ENCODE data around the gene NACC2. TPM values are rescaled to one million over a fixed set of nuclear protein-coding genes. Genes with fewer than 3 reads are reported as not detected.

NACC2 gene
- total RNA-seq, 2 experiments from 2014 or later: 5.3 to 5.6 TPM

DNA sequence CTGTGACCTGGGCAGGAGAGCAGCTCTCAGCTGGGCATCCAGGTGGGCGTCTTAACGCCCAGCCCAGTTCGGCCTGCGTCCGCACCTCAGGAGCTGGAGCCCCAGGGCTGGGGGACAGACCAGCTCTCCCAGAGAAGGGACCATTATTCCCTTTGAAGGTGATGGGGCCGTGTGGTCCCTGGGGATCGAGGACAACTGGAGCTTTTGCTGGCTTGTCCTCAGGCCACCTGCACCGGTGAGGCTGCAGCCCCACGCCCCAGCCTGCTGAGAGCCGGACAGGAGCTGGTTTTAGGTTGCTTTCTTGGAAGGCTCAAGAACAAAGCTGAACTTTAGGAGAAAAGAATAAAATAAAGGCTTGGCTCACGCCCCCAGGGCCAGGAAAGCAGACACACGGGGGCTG is 40.9 kb downstream of the NACC2 start:
- peaks cover 12% of the 10 kb centered on the region for H3K27me3 Mint-ChIP-seq
- H3K36me3 Mint-ChIP-seq: no peaks in the 10 kb centered on the region
- no peak overlapping the region for H3K27ac Mint-ChIP-seq
- H3K4me3 Mint-ChIP-seq: no peak overlapping the region
- H3K9me3 Mint-ChIP-seq: no peaks in the 10 kb centered on the region
- H3K4me1 Mint-ChIP-seq: peaks cover 14% of the 10 kb centered on the region
- no peak for DNase-seq

DNA sequence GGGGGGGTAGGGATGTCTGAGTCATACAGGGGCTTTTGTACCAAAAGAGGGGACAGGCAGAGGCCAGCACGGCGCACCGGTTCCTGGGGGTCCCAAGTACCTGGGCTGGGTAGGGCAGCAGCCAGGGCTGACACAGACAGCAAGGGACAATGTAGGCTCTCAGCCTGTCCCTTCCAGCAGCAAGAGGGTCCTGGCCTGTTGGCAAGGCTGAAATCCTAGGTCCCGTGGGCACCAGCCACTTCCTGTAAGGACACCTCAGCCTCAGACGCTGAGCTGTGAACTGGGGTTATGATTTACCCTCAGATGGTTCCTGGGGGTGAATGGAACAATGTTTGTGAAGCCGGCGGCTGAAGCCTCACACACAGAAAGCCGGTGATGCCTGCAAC is 41.3 kb downstream of the NACC2 start:
- H3K27ac Mint-ChIP-seq: no peak overlapping the region
- no peaks in the 10 kb centered on the region for H3K9me3 Mint-ChIP-seq
- no peak overlapping the region for H3K4me3 Mint-ChIP-seq
- peaks cover 12% of the 10 kb centered on the region for H3K27me3 Mint-ChIP-seq
- H3K4me1 Mint-ChIP-seq: peaks cover 14% of the 10 kb centered on the region
- H3K36me3 Mint-ChIP-seq: no peaks in the 10 kb centered on the region
- no peak for DNase-seq

DNA sequence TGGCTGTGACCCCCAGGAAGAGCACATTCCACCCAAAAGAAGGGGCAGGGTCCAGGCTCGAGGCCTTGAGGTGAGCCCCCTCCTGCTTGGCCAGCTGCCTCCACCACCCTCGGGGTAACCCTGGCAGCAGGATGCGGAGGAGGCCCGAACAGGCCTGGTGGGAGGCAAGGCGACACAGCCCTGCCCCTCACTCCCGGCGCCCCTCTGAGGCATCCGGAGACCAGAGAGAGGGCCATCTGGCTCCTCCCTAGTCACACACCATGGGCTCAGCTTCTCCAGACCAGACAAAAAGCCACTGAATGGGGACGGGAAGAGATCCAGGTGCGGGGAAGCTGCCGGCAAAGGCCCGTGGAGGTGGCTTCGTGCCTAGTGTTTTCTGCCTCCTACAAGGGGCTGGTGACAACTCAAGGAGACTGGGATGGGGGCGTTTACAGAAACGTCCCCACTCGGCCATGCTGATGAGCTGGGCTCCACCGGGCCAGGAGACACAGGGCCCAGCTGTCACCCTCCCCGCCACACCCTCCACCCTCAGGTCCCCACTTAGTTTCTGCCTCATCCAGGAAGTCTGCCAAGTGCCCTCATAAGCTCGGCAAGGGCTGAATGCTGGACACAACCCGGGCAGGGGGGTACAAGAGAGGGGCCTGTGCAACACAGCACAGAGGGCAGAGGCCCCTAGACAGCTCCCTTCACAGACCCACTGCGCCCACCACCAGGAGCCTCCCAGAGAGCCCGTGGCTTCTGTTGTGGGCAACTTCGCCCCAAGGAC is 41.9 kb downstream of the NACC2 start:
- H3K9me3 Mint-ChIP-seq: no peaks in the 10 kb centered on the region
- H3K4me3 Mint-ChIP-seq: no peak overlapping the region
- H3K27ac Mint-ChIP-seq: no peak overlapping the region
- peaks cover 12% of the 10 kb centered on the region for H3K27me3 Mint-ChIP-seq
- no peaks in the 10 kb centered on the region for H3K36me3 Mint-ChIP-seq
- DNase-seq: no peak
- peaks cover 14% of the 10 kb centered on the region for H3K4me1 Mint-ChIP-seq

DNA sequence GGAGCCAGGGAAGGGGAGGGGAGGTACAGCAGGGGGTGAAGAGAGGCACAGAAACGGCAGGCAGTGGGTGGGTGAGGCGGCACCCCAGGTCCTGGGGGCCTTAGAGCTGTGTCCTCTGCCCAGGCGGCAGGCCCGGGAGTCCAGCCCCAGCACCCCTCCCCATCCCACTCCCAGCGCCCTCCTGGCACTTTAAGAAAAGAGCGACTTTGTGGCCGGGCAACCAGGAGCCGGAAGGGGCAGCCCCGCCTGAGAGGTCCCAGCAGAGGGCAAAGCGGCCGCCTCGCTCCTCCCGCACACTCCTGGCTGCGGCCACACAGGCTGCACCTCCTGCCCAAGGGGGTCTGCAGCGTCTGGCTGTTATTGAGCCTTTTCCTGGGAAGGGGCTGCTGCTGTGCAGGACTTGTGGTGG is 42.6 kb downstream of the NACC2 start:
- H3K36me3 Mint-ChIP-seq: no peaks in the 10 kb centered on the region
- no peak overlapping the region for H3K4me3 Mint-ChIP-seq
- H3K9me3 Mint-ChIP-seq: no peaks in the 10 kb centered on the region
- DNase-seq: no peak
- H3K4me1 Mint-ChIP-seq: peaks cover 14% of the 10 kb centered on the region
- peaks cover 12% of the 10 kb centered on the region for H3K27me3 Mint-ChIP-seq
- no peak overlapping the region for H3K27ac Mint-ChIP-seq

DNA sequence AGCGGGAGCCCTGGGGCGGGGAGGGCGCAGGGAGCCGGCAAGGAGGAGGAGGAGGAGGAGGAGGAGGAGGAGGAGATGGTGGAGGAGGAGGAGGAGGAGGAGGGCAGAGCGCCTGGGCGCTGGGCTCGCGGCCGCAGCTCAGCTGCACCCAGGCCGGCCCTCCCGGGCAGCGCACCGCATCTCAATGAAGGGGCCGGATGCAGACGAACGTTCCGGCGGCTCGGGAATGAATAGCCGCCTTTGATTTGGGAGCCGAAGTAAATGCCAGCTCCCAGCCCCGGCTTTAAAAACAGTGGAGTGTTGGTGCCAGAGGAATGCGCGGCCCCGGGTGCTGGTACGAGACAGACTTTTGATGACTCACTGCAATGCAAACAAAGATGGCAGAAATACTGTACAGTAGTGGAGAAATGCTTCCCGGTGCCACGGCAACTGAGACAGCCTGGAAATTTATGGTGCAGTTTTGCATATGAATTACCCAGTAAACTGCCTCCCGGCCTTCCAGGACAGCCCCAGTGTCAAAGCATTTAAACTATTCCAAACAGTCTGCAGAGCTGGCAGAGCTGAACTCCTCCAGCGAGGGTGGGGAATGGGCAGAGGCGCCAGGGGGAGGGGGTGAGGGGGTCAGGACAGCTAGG is 43.1 kb downstream of the NACC2 start:
- H3K36me3 Mint-ChIP-seq: no peaks in the 10 kb centered on the region
- H3K4me1 Mint-ChIP-seq: peaks cover 12% of the 10 kb centered on the region
- H3K27me3 Mint-ChIP-seq: peaks cover 12% of the 10 kb centered on the region
- no peaks in the 10 kb centered on the region for H3K9me3 Mint-ChIP-seq
- no peak overlapping the region for H3K27ac Mint-ChIP-seq
- peak overlapping the region; percentile 42 for H3K4me3 Mint-ChIP-seq
- DNase-seq: no peak

DNA sequence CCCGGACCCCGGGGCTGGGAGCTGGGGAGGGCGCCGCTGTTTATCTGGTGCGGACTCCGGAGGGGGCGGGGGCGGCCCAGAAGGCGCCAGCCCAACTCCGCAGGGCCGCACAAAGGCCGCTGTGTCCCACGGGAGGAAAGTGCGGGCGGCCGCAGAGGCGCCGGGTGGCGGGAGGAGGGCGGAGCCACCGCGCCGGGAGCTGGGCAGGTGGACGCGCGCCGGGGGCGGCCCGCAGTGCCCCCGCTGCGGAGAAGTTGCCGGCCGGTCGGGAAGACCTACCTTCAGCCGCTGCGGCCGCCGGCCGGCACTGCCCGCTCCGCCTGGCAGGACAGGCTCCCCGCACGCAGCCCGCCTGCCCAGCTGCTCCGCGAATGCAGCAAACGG is 43.6 kb downstream of the NACC2 start:
- H3K4me3 Mint-ChIP-seq: no peak overlapping the region
- no peaks in the 10 kb centered on the region for H3K36me3 Mint-ChIP-seq
- DNase-seq: no peak
- no peaks in the 10 kb centered on the region for H3K9me3 Mint-ChIP-seq
- no peak overlapping the region for H3K27ac Mint-ChIP-seq
- H3K27me3 Mint-ChIP-seq: peaks cover 12% of the 10 kb centered on the region
- peaks cover 12% of the 10 kb centered on the region for H3K4me1 Mint-ChIP-seq

DNA sequence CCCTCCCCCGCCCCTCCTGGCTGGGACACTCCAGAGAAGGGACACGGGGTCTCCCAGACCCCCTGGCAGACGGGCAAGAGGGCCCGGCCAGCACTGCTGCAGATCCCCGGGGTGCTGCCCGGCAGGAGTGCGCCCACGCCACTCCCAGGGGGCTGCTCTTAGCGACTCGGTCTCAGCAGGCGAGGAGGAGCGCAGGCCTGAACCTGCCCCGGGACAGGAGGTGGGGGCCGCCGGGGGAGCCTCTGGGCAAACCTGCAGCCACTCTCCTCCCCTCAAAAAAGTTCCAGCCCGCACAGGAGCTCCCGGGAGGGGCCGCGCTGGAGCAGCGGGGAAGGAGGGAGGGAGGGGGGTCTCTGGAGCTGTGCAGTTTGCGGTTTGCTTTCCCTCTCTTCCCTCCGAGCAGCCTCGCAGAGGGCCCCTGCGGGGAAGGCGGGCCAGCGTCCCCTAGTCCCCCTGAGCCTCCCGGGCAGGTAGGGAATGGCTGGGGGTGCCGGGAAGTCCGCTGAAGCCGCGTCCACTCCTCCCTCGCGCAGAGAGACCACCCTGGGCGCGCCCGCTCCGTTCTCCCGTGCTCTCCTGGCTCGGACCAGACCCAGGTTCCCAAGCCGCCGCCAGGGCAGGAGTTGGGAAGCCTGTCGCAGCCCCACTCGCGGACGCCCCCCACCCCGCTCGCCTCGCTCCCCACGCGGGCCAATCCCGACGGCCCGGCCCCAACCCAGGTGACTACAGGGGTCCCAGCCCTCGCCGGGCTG is 44.2 kb downstream of the NACC2 start:
- peaks cover 12% of the 10 kb centered on the region for H3K27me3 Mint-ChIP-seq
- peaks cover 12% of the 10 kb centered on the region for H3K4me1 Mint-ChIP-seq
- peak overlapping the region; percentile 4 for H3K4me3 Mint-ChIP-seq
- no peaks in the 10 kb centered on the region for H3K36me3 Mint-ChIP-seq
- H3K9me3 Mint-ChIP-seq: no peaks in the 10 kb centered on the region
- DNase-seq: no peak
- H3K27ac Mint-ChIP-seq: no peak overlapping the region

DNA sequence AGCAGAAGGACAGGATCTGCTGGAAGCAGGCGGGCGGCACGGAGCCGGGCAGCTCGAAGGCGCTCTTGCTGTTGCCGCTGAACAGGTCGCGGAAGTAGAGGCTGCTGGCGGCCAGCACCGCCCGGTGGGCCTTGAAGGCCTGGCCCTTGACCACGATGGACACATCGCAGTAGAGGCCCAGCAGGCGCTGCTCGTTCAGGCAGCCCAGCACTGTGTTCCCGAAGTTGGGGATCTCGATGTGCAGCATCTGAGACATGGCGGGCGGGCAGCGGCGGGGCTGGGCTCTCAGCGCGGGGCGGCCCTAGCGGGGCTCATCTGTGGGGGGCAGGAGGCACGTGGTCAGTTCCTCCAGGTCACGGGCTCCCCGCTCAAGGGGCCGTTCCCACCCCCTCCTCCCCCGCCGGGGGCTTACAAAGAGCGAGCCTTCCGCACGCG is 44.8 kb downstream of the NACC2 start:
- peaks cover 7% of the 10 kb centered on the region for H3K4me1 Mint-ChIP-seq
- no peak overlapping the region for H3K4me3 Mint-ChIP-seq
- no peaks in the 10 kb centered on the region for H3K9me3 Mint-ChIP-seq
- DNase-seq: no peak
- H3K36me3 Mint-ChIP-seq: no peaks in the 10 kb centered on the region
- H3K27ac Mint-ChIP-seq: no peak overlapping the region
- peaks cover 12% of the 10 kb centered on the region for H3K27me3 Mint-ChIP-seq

DNA sequence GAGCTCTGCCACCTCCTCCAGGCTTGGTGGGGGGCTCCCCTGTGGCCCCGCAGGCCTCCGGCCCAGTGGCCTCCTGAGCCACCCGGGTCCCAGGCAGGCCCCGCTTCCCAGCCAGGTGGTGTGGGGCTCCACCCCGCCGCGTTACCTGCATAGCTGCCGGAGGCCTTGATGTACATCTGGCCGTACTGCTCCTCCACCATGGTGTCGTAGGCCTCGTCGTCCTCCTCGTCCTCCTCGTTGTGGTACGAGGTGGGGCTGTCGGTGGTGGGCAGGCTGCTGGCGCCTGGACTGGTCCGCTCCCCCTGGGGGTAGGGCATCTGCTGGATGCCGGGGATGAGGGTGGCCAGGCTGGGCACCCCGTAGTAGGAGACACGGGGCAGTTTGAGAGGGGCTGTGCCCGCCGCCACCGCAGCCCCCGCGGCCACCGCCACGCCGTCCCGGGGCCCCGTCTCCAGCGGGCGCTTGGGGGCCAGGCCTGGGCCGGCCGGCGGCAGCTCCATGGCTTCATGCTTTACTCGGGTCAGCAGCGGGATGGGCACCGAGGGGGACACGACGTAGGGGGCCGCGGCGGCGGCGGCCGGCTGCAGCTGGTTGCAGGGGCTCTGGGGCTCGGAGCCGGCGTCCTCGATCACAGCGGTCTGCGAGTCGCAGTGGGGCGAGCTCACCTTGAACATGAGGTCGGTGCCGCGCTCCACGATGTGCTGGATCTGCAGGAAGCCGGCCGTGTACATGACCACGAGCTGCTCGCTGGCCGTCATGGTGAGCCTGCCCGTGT is 45.4 kb downstream of the NACC2 start:
- H3K4me3 Mint-ChIP-seq: no peak overlapping the region
- H3K36me3 Mint-ChIP-seq: no peaks in the 10 kb centered on the region
- H3K4me1 Mint-ChIP-seq: peaks cover 7% of the 10 kb centered on the region
- H3K9me3 Mint-ChIP-seq: no peaks in the 10 kb centered on the region
- no peak overlapping the region for H3K27ac Mint-ChIP-seq
- peaks cover 12% of the 10 kb centered on the region for H3K27me3 Mint-ChIP-seq
- DNase-seq: no peak

DNA sequence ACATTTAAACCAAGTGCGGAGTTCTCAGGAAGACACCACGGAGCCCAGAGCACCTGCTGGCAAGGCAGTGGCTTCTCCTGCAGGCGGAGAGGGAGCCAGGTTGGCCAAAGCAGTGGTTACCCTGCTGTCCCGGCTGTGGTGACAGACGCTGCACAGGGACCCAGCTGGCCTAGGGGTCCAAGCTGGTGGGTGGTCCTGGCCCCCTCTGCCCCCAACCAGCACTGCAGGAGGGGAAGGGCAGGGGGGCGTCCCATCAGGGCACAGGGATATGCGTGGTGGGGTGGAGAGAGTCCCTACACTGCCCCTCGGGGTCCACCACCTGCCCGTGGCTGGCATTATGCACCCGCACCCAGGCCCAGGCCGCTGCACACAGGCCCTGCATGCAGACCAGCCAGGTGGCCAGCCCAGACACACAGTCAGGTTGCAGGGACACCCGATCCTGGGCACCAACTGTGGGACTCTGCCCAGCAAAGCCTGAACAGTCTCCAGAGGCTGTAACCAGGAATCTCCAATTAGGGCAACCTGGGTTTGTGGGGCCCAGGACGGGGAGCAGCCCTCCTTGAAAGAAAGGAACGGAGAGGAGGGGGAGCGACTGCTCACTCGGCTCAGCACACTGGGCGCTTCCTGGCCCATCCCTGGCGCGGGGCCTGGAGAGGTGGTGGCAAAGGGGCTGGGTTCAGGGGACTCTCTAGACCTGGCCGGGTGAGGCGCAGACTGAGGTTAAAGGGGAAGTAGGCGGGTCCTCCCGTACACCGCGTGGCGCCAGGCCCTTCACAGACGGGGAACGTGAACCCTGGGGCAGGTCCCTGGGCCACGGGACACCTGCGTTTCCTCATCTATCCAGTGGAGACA is 46.3 kb downstream of the NACC2 start:
- H3K4me1 Mint-ChIP-seq: peaks cover 7% of the 10 kb centered on the region
- no peaks in the 10 kb centered on the region for H3K9me3 Mint-ChIP-seq
- peaks cover 12% of the 10 kb centered on the region for H3K27me3 Mint-ChIP-seq
- no peak for DNase-seq
- H3K36me3 Mint-ChIP-seq: no peaks in the 10 kb centered on the region
- H3K4me3 Mint-ChIP-seq: no peak overlapping the region
- H3K27ac Mint-ChIP-seq: no peak overlapping the region

DNA sequence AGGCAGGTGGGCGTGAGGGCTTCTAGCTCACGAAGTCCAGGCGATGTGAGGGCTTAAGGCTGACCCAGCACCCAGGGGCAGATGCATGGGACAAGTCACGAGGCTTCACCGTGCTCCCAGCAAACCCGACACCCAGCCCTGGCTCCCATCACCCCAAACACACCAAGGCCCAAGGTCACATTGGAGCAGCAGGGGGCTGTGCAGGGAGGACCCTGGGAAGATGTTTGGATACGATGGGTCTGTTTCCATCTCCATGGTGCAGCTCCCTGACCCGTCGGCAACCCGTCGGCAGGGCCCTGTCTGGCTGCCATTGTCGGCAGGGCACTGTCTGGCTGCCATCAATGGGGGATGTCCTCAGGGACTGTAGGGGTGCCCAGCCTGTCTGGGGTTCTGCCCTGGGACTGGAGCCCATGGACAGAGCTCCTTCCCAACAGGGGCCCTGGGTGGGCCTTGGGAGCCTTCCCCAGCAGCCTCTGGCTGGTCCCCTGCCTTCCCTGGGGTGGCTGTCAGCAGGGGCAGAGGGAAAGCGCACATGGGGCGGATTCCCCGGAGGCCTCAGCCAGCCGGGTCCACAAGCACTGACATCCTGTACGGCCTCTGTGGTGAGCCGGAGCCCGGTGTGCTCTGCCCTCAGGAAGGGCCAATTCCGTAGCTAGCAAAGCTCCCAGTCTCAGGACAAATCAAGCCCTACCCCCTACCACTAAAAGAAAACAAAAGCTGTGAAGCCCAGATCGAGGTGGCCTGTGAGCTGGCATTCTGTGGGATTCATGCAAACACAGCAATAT is 47.1 kb downstream of the NACC2 start:
- no peak overlapping the region for H3K4me3 Mint-ChIP-seq
- DNase-seq: no peak

DNA sequence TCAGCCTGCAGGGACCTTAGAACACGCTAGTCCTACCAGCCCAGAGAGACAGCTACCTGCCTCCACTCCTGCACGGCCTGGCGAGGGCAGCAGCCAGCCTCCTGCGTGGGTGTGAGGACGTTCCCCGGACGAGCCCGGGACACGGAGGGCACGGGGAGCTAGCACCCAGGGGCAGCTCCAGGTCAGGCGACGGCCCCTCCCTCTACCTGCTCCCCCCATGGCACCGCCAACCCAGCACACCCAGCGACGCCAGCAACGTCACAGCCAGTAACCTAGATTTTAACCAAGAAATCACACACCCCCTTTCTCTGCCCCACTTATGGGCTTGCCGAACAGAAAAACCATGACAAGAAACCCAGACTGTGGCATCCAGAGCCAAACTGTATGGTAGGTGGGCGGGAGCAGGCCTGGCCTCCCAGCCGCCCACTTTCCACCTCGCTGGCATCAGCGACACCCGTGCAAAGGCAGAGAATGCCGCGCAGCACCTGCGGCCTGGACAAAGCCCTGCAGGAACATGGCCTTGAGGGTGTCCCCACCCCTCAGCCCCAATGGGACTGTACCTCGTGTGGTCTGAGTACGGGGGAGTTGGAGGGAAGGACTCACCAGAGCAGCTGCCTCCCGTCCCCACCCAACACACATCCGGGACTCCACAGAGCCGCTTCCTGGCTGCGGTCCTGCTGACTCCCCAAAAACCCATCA is 47.9 kb downstream of the NACC2 start:
- DNase-seq: no peak
- Mint-ChIP-seq H3K36me3 (no peaks in the 10 kb centered on the region), H3K27me3 (peaks cover 4% of the 10 kb centered on the region), H3K27ac (no peak overlapping the region), H3K9me3 (no peaks in the 10 kb centered on the region), H3K4me1 (peaks cover 3% of the 10 kb centered on the region), H3K4me3 (no peak overlapping the region)

More for the DNA sequence above, 47.1 kb downstream of the NACC2 start:
- no peaks in the 10 kb centered on the region for H3K36me3 Mint-ChIP-seq
- peaks cover 8% of the 10 kb centered on the region for H3K27me3 Mint-ChIP-seq
- H3K27ac Mint-ChIP-seq: no peak overlapping the region
- H3K9me3 Mint-ChIP-seq: no peaks in the 10 kb centered on the region
- H3K4me1 Mint-ChIP-seq: peaks cover 3% of the 10 kb centered on the region

DNA sequence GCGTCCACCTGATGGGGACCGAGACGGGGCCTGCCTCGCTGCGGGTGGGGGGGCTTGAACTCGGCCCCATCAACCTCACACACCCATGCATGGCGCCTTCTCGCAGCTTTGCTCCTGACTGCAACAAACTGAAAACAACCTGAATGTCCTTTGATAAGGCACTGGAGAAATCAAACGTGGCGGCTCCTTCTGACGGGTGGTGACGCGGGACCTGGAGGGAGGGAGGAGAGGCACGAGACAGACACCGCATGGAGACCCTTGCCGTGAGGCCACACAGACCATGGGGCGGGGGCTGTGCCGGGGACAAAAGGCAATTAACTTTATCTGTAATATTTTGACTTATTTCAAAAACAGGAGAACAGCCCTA is 48.6 kb downstream of the NACC2 start:
- Mint-ChIP-seq H3K27ac (no peak overlapping the region), H3K36me3 (no peaks in the 10 kb centered on the region), H3K4me1 (no peaks in the 10 kb centered on the region), H3K4me3 (no peak overlapping the region), H3K9me3 (no peaks in the 10 kb centered on the region), H3K27me3 (no peaks in the 10 kb centered on the region)
- DNase-seq: no peak
